HEK293 (cell line): ENCODE results near the gene ATP13A3.

Source experiments
- CTCF ChIA-PET: fragments of 350-600 bp; formaldehyde crosslinking; extraction: SDS; loops from one replicate; lab custom pipeline; 2021; ENCODE audit warnings: antibody characterized with exemption; lab: Yijun Ruan, JAX
- POLR2A ChIA-PET: fragments of 300-600 bp; formaldehyde crosslinking; extraction: SDS; loops from one replicate; lab custom pipeline; 2020; ENCODE audit warnings: antibody characterized with exemption, inconsistent platforms; lab: Yijun Ruan, JAX
- H3K27ac ChIP-seq: fragments of 200-500 bp; sonication (Bioruptor generic); 2 replicates; pipeline ENCODE4 v1.5.1; 2014; ENCODE audit warnings: low read depth, low read length, control low read depth, inconsistent platforms; ENCODE audit errors: extremely low read depth
- H3K36me3 ChIP-seq, 2 experiments: fragments of 200-500 bp in 1 of 2; sonication (Bioruptor generic) in 1 of 2; 1 replicate in 1 of 2; 2 replicates in 1 of 2; pipeline ENCODE4 v1.5.1; 2014 to 2017; ENCODE audit warnings: inconsistent platforms in 2 of 2, low read length in 2 of 2; ENCODE audit not compliant: control insufficient read depth in 2 of 2, insufficient read depth in 1 of 2
- H3K4me1 ChIP-seq: fragments of 200-500 bp; sonication (Bioruptor generic); 2 replicates; pipeline ENCODE4 v1.5.1; 2014; ENCODE audit warnings: mild to moderate bottlenecking, low read length, inconsistent platforms; ENCODE audit not compliant: control insufficient read depth, insufficient read depth
- H3K4me3 ChIP-seq: 2 replicates; pipeline ENCODE4 v1.5.1; 2011; ENCODE audit warnings: low read depth, mild to moderate bottlenecking, control low read depth, low read length, moderate library complexity
- H3K9me3 ChIP-seq: fragments of 200-500 bp; sonication (Bioruptor generic); 2 replicates; pipeline ENCODE4 v1.5.1; 2014; ENCODE audit warnings: low read depth, low read length, inconsistent platforms; ENCODE audit not compliant: control insufficient read depth, insufficient read depth
- BCL11A ChIP-seq: fragments of 450-650 bp; formaldehyde crosslinking; IDR thresholded peaks from 2 replicates; pipeline ENCODE4 v1.5.1; 2016; ENCODE audit warnings: low read depth, missing biosample characterization, missing genetic modification characterization
- CTCF ChIP-seq: fragments of 450-650 bp; formaldehyde crosslinking; IDR thresholded peaks from 2 replicates; pipeline ENCODE4 v1.5.1; 2016; ENCODE audit warnings: missing biosample characterization, missing genetic modification characterization
- ELK4 ChIP-seq: IDR thresholded peaks from 2 replicates; pipeline ENCODE4 v1.6.1; 2011; ENCODE audit warnings: mild to moderate bottlenecking, low read depth, low read length, borderline replicate concordance
- GLIS1 ChIP-seq: fragments of 450-650 bp; formaldehyde crosslinking; IDR thresholded peaks from 2 replicates; pipeline ENCODE4 v1.5.1; 2016; ENCODE audit warnings: missing biosample characterization, missing genetic modification characterization
- HOXD13 ChIP-seq: sonication (generic); formaldehyde crosslinking; IDR thresholded peaks from 2 replicates; pipeline ENCODE4 v1.8.0; 2022; ENCODE audit warnings: missing genetic modification reagents, borderline replicate concordance
- KLF1 ChIP-seq: fragments of 450-650 bp; formaldehyde crosslinking; IDR thresholded peaks from 2 replicates; pipeline ENCODE4 v1.5.1; 2016; ENCODE audit warnings: missing biosample characterization, missing genetic modification characterization
- KLF7 ChIP-seq: fragments of 450-650 bp; formaldehyde crosslinking; IDR thresholded peaks from 2 replicates; pipeline ENCODE4 v1.5.1; 2016; ENCODE audit warnings: missing biosample characterization, missing genetic modification characterization, borderline replicate concordance
- OVOL3 ChIP-seq: fragments of 450-650 bp; formaldehyde crosslinking; IDR thresholded peaks from 2 replicates; pipeline ENCODE4 v1.5.1; 2016; ENCODE audit warnings: missing biosample characterization, missing genetic modification characterization
- ZNF146 ChIP-seq: fragments of 450-650 bp; formaldehyde crosslinking; IDR thresholded peaks from 2 replicates; pipeline ENCODE4 v1.5.1; 2016; ENCODE audit warnings: missing biosample characterization, missing genetic modification characterization
- ZNF169 ChIP-seq: fragments of 450-650 bp; formaldehyde crosslinking; IDR thresholded peaks from 2 replicates; pipeline ENCODE4 v1.5.1; 2016; ENCODE audit warnings: missing biosample characterization, missing genetic modification characterization
- ZNF19 ChIP-seq: fragments of 450-650 bp; formaldehyde crosslinking; IDR thresholded peaks from 2 replicates; pipeline ENCODE4; 2016; ENCODE audit warnings: missing biosample characterization, missing genetic modification characterization, low read depth
- ZNF214 ChIP-seq: fragments of 450-650 bp; formaldehyde crosslinking; IDR thresholded peaks from 2 replicates; pipeline ENCODE4 v1.5.1; 2017; ENCODE audit warnings: missing biosample characterization, mild to moderate bottlenecking, missing genetic modification characterization, borderline replicate concordance
- ZNF292 ChIP-seq: fragments of 450-650 bp; formaldehyde crosslinking; IDR thresholded peaks from 2 replicates; pipeline ENCODE4 v1.5.1; 2016; ENCODE audit warnings: low read depth, missing biosample characterization, missing genetic modification characterization, borderline replicate concordance
- ZNF302 ChIP-seq: fragments of 450-650 bp; formaldehyde crosslinking; IDR thresholded peaks from 2 replicates; pipeline ENCODE4 v1.5.1; 2016; ENCODE audit warnings: missing biosample characterization, missing genetic modification characterization, low read depth
- ZNF391 ChIP-seq: fragments of 450-650 bp; formaldehyde crosslinking; IDR thresholded peaks from 2 replicates; pipeline ENCODE4 v1.5.1; 2016; ENCODE audit warnings: low read depth, missing biosample characterization, missing genetic modification characterization, borderline replicate concordance
- ZNF423 ChIP-seq: fragments of 450-650 bp; formaldehyde crosslinking; IDR thresholded peaks from 2 replicates; pipeline ENCODE4 v1.5.1; 2016; ENCODE audit warnings: missing biosample characterization, missing genetic modification characterization
- ZNF518A ChIP-seq: fragments of 450-650 bp; formaldehyde crosslinking; conservative IDR thresholded peaks from 2 replicates; pipeline ENCODE4 v1.5.1; 2016; ENCODE audit warnings: low read depth, missing biosample characterization, missing genetic modification characterization
- ZNF768 ChIP-seq: fragments of 450-650 bp; formaldehyde crosslinking; IDR thresholded peaks from 2 replicates; pipeline ENCODE4 v1.5.1; 2018; ENCODE audit warnings: missing biosample characterization, mild to moderate bottlenecking, missing genetic modification characterization
- ZNF785 ChIP-seq: fragments of 450-650 bp; formaldehyde crosslinking; IDR thresholded peaks from 2 replicates; pipeline ENCODE4 v1.5.1; 2016; ENCODE audit warnings: missing biosample characterization, missing genetic modification characterization

ATP13A3 gene

GRCh38 chr3:194392576-194392975 is 94.2 kb downstream of the ATP13A3 start:
- no peak overlapping the region for H3K4me3 ChIP-seq
- CTCF ChIA-PET, result interaction anchor here (0.6 kb wide), 1 partner anchor 105 kb away, joined by 3 read pairs; no protein-coding TSS in a partner anchor
- H3K9me3 ChIP-seq, result no peaks in the 10 kb centered on the region
- POLR2A ChIA-PET, result interaction anchor here (0.5 kb wide), 1 partner anchor 54 kb away, joined by 4 read pairs; no protein-coding TSS in a partner anchor
- no peak overlapping the region for H3K27ac ChIP-seq
- no peaks in the 10 kb centered on the region for H3K4me1 ChIP-seq
- TF ChIP-seq HOXD13 (CRISPR knock-in tag) (no peak), GLIS1 (tag by site-specific recombination) (no peak), ZNF768 (tag by site-specific recombination) (no peak), BCL11A (no peak), KLF7 (tag by site-specific recombination) (no peak), OVOL3 (tag by site-specific recombination) (no peak), ZNF292 (tag by site-specific recombination) (no peak), ZNF391 (tag by site-specific recombination) (no peak), ZNF214 (tag by site-specific recombination) (no peak), ZNF302 (tag by site-specific recombination) (no peak), ZNF19 (tag by site-specific recombination) (no peak), ELK4 (no peak), ZNF146 (tag by site-specific recombination) (no peak), ZNF169 (tag by site-specific recombination) (no peak), ZNF785 (tag by site-specific recombination) (no peak), ZNF423 (tag by site-specific recombination) (no peak), CTCF (tag by site-specific recombination) (no peak), ZNF518A (tag by site-specific recombination) (no peak), KLF1 (no peak)
- H3K36me3 ChIP-seq, result no peaks in the 10 kb centered on the region
